ENCODE data around the gene ELAVL2.
A peak's percentile ranks its signal among the peaks of the same experiment; 100 is the strongest.
"Not testable (repeated sequence)": the region's sequence is repeated elsewhere in the genome, so short reads cannot be mapped to it uniquely, and the experiment has no call there.

The ELAVL2 gene

DNA sequence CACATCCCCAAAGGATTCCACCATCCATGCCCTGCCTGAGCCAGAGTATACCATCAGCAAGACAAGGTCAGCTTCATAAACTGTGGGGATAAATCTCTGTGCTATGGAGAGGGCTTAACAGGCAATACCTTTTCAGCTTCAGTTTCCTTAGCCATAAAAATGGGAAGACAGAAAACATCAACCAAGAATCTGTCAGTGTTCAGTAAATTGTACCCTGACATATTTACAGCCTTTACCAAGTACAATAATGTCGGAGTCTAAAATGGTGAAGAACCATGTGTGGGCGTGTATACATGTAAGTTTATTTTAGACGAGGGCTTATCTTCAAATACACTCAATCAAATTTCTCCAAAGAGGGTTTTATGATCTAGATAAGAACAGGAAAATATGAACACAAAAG lies 94.7 kb downstream of the ELAVL2 start:
- Mint-ChIP-seq H3K27ac (peak overlapping the region; percentile 93), H3K4me1 (peaks cover 66% of the 10 kb centered on the region), H3K9me3 (no peaks in the 10 kb centered on the region), H3K27me3 (ENCODE audit: low read depth, poor library complexity) (no peaks in the 10 kb centered on the region), H3K4me3 (no peak overlapping the region), H3K36me3 (ENCODE audit: low read depth) (no peaks in the 10 kb centered on the region)
- peak; percentile 3 for DNase-seq
- TF ChIP-seq, protein P1, sequence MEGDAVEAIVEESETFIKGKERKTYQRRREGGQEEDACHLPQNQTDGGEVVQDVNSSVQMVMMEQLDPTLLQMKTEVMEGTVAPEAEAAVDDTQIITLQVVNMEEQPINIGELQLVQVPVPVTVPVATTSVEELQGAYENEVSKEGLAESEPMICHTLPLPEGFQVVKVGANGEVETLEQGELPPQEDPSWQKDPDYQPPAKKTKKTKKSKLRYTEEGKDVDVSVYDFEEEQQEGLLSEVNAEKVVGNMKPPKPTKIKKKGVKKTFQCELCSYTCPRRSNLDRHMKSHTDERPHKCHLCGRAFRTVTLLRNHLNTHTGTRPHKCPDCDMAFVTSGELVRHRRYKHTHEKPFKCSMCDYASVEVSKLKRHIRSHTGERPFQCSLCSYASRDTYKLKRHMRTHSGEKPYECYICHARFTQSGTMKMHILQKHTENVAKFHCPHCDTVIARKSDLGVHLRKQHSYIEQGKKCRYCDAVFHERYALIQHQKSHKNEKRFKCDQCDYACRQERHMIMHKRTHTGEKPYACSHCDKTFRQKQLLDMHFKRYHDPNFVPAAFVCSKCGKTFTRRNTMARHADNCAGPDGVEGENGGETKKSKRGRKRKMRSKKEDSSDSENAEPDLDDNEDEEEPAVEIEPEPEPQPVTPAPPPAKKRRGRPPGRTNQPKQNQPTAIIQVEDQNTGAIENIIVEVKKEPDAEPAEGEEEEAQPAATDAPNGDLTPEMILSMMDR (IDR thresholded peaks at IDR 0.05): no peak

DNA sequence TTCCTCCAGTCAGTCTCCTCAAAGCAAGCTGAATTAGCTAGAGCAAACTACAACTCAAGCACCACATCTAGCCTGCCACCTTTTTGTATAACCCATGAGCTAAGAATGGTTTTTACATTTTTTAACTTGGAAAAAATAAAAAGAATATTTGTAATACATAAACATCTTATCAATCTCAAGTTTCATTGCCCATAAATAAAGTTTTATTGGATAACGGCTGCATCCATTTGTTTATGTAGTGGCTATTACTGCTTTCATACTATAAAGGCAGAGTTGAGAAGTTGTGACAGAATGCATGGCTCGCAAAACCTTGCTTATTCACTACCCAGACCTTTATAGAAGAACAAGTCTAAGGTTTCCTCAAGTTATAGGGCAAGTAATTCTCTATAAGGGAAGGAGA lies 95.7 kb downstream of the ELAVL2 start:
- H3K9me3 Mint-ChIP-seq: no peaks in the 10 kb centered on the region
- DNase-seq: no peak
- TF ChIP-seq, protein P1 (IDR thresholded peaks at IDR 0.05): no peak
- no peak overlapping the region for H3K4me3 Mint-ChIP-seq
- no peaks in the 10 kb centered on the region for H3K36me3 Mint-ChIP-seq (ENCODE audit: low read depth)
- H3K27ac Mint-ChIP-seq: peak overlapping the region; percentile 40
- H3K27me3 Mint-ChIP-seq (ENCODE audit: low read depth, poor library complexity): no peaks in the 10 kb centered on the region
- H3K4me1 Mint-ChIP-seq: peaks cover 69% of the 10 kb centered on the region

DNA sequence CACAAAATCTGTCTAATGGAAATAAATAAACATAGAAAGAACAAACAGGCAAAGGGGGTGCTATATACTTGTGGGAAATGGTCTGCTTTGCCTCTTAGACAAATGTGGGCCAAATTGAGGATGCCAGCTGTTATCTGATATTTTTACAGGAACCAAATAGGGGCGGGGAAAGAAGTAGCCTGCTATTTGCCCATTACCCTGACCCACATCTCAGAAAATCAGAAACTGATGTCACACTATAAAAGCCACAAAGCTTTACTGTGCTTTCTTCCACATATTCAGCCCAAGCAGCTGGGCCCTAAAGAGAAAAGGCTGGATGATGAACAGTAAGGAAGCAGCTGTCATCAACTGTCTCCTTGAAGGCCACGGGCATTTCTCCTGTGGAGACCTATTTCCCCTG lies 97.3 kb downstream of the ELAVL2 start:
- no peaks in the 10 kb centered on the region for H3K27me3 Mint-ChIP-seq (ENCODE audit: low read depth, poor library complexity)
- H3K9me3 Mint-ChIP-seq: no peaks in the 10 kb centered on the region
- peaks cover 2% of the 10 kb centered on the region for H3K36me3 Mint-ChIP-seq (ENCODE audit: low read depth)
- H3K4me1 Mint-ChIP-seq: peaks cover 74% of the 10 kb centered on the region
- DNase-seq: no peak
- no peak overlapping the region for H3K4me3 Mint-ChIP-seq
- peak overlapping the region; percentile 5 for H3K27ac Mint-ChIP-seq
- TF ChIP-seq, protein P1 (IDR thresholded peaks at IDR 0.05): no peak

DNA sequence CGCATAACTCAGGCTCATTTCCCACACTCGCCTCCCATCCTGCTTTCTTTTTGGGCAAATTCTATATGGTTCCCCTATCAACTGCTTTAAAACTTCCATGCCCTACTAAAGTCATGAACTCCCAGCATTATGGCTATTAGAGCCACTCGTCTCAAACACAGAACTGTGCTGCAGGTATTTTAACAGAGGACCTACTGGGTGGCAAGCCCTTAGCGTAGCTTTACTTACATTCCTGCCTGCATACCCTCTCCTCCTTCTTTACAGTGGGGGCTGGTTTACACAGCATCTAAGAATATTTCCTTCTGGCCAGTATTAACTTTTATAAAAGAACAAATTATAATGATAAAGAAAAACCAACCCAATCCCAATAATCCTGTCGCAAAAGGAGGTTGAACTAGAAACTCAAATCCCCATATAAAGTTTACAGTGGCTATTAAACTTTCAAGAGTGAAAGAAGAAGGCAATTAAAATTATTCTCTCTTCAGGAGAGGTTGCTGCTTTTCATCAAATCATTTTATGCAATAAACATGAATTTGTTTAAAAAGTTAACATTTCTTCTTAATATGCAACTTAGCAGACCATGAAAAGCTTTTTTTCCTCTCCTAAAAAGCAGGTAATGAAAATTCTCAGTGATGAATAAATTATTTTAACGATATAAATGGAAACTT lies 100.6 kb downstream of the ELAVL2 start:
- Mint-ChIP-seq H3K9me3 (no peaks in the 10 kb centered on the region), H3K36me3 (ENCODE audit: low read depth) (peaks cover 6% of the 10 kb centered on the region), H3K27me3 (ENCODE audit: low read depth, poor library complexity) (no peaks in the 10 kb centered on the region), H3K4me3 (no peak overlapping the region), H3K4me1 (peaks cover 62% of the 10 kb centered on the region), H3K27ac (no peak overlapping the region)
- TF ChIP-seq, protein P1 (IDR thresholded peaks at IDR 0.05): no peak
- no peak for DNase-seq

DNA sequence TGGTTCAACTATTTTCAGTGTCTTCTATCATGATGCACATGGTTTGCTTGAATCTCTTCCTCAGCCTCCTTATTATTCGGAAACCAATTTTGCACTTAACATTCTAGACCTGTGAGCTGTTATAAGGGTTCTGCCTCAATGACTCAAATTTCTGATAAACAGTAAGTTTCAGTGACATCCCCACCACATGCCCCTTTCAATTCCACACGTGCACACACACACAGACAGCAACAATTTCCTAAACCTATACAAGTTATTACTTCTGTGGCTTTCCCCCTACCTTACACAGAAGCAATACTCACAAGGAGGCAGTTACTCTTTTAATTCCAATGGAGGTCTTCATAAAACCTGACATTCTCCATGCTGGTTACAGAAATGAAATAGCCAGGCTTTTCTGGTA lies 102.4 kb downstream of the ELAVL2 start:
- H3K9me3 Mint-ChIP-seq: no peaks in the 10 kb centered on the region
- no peak for DNase-seq
- H3K4me3 Mint-ChIP-seq: no peak overlapping the region
- TF ChIP-seq, protein P1 (IDR thresholded peaks at IDR 0.05): no peak
- no peak overlapping the region for H3K27ac Mint-ChIP-seq
- H3K36me3 Mint-ChIP-seq (ENCODE audit: low read depth): peaks cover 6% of the 10 kb centered on the region
- peaks cover 5% of the 10 kb centered on the region for H3K27me3 Mint-ChIP-seq (ENCODE audit: low read depth, poor library complexity)
- H3K4me1 Mint-ChIP-seq: peaks cover 55% of the 10 kb centered on the region

DNA sequence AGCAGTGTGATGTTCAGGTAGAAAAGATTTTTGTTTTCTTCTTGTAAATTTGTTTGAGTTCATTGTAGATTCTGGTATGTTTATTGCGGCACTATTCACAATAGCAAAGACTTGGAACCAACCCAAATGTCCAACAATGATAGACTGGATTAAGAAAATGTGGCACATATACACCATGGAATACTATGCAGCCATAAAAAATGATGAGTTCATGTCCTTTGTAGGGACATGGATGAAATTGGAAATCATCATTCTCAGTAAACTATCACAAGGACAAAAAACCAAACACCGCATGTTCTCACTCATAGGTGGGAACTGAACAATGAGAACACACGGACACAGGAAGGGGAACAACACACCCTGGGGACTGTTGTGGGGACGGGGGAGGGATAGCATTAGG lies 103.0 kb downstream of the ELAVL2 start:
- not testable (repeated sequence) for H3K27ac Mint-ChIP-seq; H3K9me3 Mint-ChIP-seq; DNase-seq; H3K36me3 Mint-ChIP-seq (ENCODE audit: low read depth); H3K4me3 Mint-ChIP-seq; H3K27me3 Mint-ChIP-seq (ENCODE audit: low read depth, poor library complexity)
- H3K4me1 Mint-ChIP-seq: peaks cover 50% of the 10 kb centered on the region

Data from nephron progenitor cell (in vitro differentiated cells).